NCI-H2029 (cell line): ENCODE data around the gene MAN1C1.

Source experiments
- DNase-seq: peaks from one replicate; lab custom pipeline; 2025; lab: John Stamatoyannopoulos, UW

Gene MAN1C1

GRCh38 chr1:25804244-25804963 is 187.8 kb downstream of the MAN1C1 start:
- DNase-seq = no peak

- DNase-seq = no peak
Observed at GRCh38 chr1:25804964-25805862, 188.6 kb downstream of the MAN1C1 start.

- DNase-seq = no peak
Observed at GRCh38 chr1:25805863-25806225, 189.3 kb downstream of the MAN1C1 start.

GRCh38 chr1:25806418-25806817 is 189.8 kb downstream of the MAN1C1 start:
- DNase-seq = no peak

- DNase-seq = no peak
Observed at GRCh38 chr1:25807480-25808390, 191.1 kb downstream of the MAN1C1 start.

- DNase-seq = no peak
Observed at GRCh38 chr1:25808481-25809244, 192.1 kb downstream of the MAN1C1 start.

GRCh38 chr1:25809283-25809926 is 192.8 kb downstream of the MAN1C1 start:
- DNase-seq = no peak

GRCh38 chr1:25809929-25810328 is 193.3 kb downstream of the MAN1C1 start:
- no peak for DNase-seq

GRCh38 chr1:25810341-25811299 is 194.0 kb downstream of the MAN1C1 start:
- peak; percentile 33 for DNase-seq

GRCh38 chr1:25811384-25812082 is 194.9 kb downstream of the MAN1C1 start:
- no peak for DNase-seq

- no peak for DNase-seq
Observed at GRCh38 chr1:25813071-25813733, 196.6 kb downstream of the MAN1C1 start.

- no peak for DNase-seq
Observed at GRCh38 chr1:25813734-25814471, 197.3 kb downstream of the MAN1C1 start.

GRCh38 chr1:25814549-25815087 is 198.0 kb downstream of the MAN1C1 start:
- DNase-seq = no peak

- DNase-seq = no peak
Observed at GRCh38 chr1:25815208-25816111, 198.9 kb downstream of the MAN1C1 start.

GRCh38 chr1:25816112-25816718 is 199.6 kb downstream of the MAN1C1 start:
- no peak for DNase-seq
